Activated CD4-positive, alpha-beta T cell treated with anti-CD3 and anti-CD28 coated beads for 48 hours (primary cell): ENCODE results near the gene RTP4.
"Not testable (repeated sequence)": the region's sequence is repeated elsewhere in the genome, so short reads cannot be mapped to it uniquely, and the experiment has no call there.

Experiments used
- DNase-seq: peaks from one replicate; pipeline ENCODE4 v3.0.0-alpha.2; 2020

RTP4 gene

DNA sequence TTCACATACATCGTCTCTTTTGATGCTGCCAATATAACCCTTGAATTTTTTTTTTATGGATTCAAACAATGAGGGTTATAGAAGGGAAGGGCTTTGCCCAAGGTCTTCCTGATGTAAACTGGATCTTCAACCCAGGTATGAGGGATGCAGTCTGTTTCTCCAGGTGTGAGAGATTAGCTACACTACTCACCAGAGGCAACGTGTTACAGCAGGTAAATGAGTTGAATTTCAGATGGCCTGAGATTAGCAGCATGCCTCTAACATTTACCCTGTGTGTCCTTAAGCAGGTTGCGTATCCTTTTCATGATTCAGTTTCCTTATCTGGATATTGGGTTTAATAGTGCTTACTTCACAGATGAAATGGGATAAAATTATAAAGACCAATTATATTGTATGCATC, 1.9 kb downstream of the RTP4 start:
- no peak for DNase-seq

GRCh38 chr3:187375581-187375980, 7.4 kb downstream of the RTP4 start:
- DNase-seq: no peak

DNA sequence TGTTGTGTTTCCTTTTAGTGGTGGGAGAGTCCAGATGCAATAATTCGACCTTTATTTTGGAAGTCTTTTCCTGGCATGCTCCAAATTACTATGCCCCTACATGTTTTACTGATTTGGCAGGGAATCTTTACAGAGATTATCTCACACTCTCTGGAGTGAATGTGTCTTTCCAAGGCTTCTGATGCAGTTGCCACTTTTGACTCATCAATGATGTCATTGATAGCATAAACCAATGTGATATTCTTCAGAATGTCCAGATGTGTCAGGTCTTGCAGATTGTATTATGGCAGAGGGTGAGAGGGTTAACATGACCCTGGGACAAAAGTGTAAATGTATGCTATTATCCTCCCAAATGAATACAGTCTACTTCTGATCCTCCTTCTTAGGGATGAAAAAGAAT, 9.7 kb downstream of the RTP4 start:
- DNase-seq: no peak

DNA sequence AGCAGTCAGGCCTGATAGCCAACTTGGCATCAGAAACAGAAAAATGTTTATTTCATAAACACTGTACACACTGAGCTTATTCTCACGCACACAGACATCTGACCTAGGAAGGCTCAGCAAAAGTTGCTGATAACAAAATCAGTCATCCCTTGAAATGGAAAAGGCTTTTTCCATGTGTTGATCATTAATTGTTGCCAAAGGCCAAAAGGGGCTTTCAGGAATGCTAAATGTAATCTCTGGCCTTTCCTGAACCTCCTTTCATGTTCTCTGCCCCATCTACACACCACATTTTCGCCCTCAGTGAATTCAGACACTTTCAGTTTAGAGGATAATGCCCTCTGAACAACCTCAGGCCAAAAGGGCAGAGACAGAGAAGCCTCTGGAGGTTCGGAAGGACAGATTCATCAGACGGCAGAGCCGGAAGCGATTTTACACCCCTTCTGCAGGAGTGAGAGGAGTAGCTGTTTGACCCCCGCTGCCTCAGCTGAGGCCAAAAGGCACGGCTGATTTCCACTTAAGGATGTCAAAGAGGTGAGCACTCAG, 14.5 kb downstream of the RTP4 start:
- DNase-seq: no peak

GRCh38 chr3:187383246-187383645, 15.1 kb downstream of the RTP4 start:
- no peak for DNase-seq

GRCh38 chr3:187385296-187385695, 17.1 kb downstream of the RTP4 start:
- no peak for DNase-seq

DNA sequence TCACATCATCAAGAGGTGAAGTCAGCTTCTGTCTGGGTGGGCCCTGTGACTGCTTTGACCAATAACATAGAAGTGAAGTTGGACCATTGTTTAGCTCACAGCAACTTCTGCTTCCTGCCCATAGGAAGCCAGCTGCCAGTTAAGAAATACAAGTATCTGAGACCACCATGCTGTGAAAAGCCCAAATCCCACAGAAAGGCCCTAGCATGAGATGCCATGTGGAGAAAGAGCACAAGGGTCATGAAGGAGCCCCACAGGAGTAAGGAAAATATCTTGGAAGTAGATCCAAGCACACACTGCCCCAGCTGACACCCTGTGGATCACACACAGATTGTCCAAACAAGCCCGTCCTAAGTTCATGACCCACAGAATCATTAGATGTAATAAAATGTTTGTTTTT, 28.5 kb downstream of the RTP4 start:
- DNase-seq: no peak

DNA sequence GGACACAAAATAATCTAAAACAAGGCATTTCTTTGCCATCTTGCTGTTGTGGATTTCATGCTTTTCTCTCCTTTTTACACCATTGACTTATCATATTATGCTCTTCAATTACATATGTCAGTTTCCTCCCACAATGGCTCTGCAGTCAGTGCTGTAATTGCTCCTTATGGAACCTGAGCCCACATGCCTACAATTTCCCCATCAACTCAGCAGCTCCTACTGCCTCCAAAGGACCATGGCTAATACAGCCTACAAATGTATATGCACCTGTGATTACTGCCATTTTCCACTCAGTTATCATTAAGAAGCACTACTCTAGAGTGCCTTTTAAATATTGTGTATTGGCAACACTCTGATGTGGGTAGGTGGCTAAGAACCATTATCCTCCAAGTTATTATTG, 30.8 kb downstream of the RTP4 start:
- no peak for DNase-seq

DNA sequence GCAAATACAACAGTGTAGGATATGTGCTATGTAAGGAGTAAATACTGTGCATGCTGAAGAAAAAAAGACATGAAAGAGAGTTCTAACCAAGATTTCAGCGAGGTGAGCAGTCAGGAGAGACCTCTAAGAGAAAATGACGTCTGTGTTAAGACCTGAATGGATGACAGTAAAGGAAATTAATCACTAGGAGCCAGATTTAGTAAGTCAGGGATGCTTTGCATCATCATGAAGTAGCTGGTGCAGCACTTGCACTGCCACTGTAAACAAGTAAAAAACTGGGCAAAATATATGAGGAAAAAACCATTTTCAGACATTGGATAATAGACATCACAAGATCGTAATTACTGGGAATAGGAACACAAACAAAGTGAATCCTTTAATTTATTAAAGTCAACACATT, 32.6 kb downstream of the RTP4 start:
- no peak for DNase-seq

DNA sequence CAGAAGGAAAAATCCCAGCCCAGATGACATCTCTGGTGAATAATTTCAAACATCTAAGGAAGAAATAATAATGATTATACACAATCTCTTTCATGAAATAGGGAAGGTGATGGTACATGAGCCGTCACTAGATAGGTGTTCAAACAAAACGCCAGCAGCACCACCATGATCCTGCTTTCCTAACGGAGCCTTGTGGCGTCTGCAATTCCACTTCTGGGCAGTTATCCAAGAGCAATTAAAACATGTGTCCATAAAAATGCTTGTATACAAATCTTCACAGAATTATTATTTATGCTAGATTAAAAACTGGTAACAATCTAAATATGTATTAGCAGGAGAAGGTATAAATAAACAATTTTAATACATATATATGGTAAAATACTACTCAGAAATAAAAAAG, 33.7 kb downstream of the RTP4 start:
- DNase-seq: no peak

- no peak for DNase-seq
Observed at GRCh38 chr3:187403768-187404288, 35.6 kb downstream of the RTP4 start.

GRCh38 chr3:187406927-187407326, 38.7 kb downstream of the RTP4 start:
- DNase-seq: no peak

DNA sequence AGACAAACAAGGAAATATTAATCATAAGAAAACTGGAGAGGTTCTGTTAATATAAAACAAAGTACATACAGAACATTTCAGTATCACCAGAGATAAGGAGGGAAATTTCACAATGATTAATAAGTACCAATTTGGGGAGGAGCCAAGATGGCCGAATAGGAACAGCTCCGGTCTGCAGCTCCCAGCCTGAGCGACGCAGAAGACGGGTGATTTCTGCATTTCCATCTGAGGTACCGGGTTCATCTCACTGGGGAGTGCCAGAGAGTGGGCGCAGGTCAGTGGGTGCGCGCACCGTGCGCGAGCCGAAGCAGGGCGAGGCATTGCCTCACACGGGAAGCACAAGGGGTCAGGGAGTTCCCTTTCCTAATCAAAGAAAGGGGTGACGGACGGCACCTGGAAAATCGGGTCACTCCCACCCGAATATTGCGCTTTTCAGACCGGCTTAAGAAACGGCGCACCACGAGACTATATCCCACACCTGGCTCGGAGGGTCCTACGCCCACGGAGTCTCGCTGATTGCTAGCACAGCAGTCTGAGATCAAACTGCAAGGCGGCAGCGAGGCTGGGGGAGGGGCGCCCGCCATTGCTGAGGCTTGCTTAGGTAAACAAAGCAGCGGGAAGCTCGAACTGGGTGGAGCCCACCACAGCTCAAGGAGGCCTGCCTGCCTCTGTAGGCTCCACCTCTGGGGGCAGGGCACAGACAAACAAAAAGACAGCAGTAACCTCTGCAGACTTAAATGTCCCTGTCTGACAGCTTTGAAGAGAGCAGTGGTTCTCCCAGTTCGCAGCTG, 44.0 kb downstream of the RTP4 start:
- DNase-seq: not testable (repeated sequence)
